NCI-H1105 treated with DMSO at 0.1 percent for 48 hours (cell line): ENCODE data around the gene DENND6B.
"Not testable (repeated sequence)": the region's sequence is repeated elsewhere in the genome, so short reads cannot be mapped to it uniquely, and the experiment has no call there.

Source experiments
- DNase-seq: peaks from one replicate; lab custom pipeline; 2025; lab: John Stamatoyannopoulos, UW

The DENND6B gene

DNA sequence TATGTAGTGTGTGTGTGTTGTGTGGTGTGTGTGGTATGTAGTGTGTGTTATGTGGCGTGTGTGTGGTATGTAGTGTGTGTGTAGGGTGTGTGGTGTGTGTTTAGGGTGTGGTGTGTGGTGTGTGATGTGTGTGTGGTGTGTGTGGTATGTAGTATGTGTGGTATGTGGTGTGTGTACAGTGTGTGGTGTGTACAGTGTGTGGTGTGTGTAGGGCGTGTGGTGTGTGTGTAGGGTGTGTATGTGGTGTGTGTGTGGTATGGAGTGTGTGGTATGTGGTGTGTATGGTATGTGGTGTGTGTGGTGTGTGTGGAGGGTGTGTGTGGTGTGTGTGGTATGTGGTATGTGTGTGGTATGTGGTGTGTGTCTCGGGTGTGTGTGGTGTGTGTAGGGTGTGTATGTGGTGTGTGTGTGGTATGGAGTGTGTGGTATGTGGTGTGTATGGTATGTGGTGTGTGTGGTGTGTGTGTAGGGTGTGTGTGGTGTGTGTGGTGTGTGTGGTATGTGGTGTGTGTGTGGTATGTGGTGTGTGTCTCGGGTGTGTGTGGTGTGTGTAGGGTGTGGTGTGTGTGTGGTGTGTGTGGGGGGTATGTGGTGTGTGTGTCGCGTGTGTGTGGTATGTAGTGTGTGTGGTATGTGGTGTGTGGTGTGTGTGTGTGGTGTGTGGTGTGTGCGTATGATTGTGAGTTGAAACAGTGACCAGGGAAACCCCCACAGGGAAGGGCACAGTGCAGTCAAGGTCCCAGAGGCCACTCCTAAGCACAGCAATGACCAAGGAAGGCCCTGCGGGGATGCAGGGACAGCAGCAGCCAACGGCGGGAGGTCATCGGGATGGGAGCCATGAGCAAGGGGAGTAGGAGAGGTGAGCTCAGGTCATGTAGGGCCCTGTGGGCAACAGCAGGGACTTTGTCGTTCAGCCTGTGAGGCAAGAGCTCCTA is 13.4 kb upstream of the DENND6B start:
- no peak for DNase-seq

DNA sequence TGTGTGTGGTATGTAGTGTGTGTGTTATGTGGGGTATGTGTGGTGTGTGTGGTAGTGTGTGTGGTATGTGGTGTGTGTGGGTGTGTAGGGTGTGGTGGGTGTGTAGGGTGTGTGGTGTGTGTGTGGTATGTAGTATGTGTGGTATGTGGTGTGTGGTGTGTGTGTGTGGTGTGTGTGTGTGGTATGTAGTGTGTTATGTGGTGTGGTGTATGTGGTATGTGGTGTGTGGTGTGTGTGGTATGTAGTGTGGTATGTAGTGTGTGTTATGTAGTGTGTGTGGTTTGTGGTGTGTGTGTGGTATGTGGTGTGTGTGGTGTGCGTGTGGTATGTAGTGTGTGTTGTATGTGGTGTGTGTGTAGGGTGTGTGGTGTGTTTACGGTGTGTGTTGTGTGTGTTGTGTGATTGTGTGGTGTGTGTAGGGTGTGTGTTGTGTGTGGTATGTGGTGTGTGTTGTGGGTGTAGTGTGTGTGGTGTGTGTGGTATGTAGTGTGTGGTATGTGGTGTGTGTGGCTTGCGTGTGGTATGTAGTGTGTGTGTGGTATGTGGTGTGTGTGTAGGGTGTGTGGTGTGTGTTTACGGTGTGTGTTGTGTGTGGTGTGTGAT is 12.1 kb upstream of the DENND6B start:
- DNase-seq = no peak

DNA sequence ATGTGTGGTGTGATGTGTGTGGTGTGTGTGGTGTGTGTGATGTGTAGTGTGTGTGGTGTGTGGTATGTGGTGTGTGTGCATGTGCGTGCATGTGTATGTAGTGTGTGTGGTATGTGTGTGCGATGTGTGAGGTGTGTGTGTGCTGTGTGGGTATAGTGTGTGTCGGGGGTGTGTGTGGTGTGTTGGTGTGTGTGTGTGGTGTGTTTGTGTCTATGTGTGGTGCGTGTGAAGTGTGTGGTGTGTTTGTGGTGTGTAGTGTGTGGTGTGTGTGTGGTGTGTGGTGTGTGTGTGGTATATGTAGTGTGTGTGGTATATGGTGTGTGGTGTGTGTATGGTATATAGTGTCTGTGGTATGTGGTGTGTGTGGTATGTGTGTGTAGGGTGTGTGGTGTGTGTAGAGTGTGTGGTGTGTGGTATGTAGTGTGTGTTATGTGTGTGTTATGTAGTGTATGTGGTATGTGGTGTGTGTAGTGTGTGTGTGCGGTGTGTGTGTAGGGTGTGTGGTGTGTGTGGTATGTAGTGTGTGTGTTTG is 11.3 kb upstream of the DENND6B start:
- DNase-seq = no peak

- DNase-seq = no peak
Observed at GRCh38 chr22:50337262-50338041, 10.6 kb upstream of the DENND6B start.

- DNase-seq = not testable (repeated sequence)
Observed at GRCh38 chr22:50334433-50334832, 7.6 kb upstream of the DENND6B start.

DNA sequence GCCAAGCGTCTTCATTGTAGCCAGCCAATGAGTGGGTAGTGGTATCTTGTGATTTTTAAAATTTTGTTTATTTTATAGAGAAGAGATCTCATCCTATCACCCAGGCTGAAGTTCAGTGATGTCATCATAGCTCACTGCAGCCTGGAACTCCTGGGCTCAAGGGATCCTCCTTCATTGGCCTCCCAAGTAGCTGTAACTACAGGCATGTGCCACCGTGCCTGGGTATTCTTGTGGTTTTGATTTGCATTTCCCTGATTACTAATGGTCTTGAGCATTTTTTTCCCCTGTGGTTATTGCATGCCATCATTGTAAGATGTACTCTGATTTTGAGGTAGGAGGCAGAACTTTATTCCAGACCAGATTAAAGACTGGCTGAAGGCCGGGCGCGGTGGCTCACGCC is 2.4 kb upstream of the DENND6B start:
- DNase-seq = no peak

DNA sequence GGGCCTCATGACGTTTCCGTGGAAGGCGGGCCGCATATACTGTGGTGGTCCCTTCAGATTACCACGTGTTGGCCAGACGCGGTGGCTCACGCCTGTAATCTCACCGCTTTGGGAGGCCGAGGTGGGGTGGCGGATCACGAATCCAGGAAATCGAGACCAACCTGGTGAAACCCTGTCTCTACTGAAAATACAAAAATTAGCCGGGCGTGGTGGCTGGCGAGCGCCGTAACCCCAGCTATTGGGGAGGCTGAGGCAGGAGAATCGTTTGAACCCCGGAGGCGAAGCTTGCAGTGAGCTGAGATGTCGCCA is 853 bp upstream of the DENND6B start:
- DNase-seq = no peak

DNA sequence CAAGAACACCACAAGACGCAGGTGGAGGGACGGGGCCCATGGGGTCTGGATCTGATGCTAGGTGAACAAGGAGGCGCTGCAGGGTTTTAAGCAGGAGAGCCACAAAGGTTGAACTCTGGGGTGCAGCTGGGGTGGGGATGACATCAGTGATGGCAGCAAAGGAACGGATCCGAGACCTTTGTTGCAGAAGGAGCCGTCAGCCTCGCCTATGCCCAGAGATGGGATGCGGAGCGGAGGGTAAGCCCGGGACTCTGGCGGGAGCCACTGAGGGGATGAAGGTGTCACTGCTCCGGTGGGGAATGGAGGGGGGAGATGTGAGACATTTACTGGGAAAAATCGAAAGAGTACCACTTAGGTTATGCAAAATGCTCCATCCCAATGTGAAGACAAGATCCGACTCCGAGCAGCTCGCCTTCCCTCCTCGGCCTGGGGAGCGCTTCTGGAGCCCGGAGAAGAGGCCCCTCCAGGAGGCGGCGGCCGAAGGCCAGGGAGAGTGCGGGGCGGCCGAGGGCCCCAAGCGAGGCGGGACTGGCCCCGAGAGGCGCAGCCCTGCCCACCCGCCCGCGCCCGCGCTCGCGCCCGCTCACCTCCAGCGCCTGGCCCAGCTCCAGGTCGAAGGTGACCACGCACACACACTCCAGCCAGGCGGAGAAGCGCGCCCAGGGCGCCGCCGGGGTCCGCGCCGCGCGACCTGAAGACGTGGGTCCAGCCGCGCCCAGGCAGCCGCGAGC is 422 bp downstream of the DENND6B start:
- DNase-seq = no peak

DNA sequence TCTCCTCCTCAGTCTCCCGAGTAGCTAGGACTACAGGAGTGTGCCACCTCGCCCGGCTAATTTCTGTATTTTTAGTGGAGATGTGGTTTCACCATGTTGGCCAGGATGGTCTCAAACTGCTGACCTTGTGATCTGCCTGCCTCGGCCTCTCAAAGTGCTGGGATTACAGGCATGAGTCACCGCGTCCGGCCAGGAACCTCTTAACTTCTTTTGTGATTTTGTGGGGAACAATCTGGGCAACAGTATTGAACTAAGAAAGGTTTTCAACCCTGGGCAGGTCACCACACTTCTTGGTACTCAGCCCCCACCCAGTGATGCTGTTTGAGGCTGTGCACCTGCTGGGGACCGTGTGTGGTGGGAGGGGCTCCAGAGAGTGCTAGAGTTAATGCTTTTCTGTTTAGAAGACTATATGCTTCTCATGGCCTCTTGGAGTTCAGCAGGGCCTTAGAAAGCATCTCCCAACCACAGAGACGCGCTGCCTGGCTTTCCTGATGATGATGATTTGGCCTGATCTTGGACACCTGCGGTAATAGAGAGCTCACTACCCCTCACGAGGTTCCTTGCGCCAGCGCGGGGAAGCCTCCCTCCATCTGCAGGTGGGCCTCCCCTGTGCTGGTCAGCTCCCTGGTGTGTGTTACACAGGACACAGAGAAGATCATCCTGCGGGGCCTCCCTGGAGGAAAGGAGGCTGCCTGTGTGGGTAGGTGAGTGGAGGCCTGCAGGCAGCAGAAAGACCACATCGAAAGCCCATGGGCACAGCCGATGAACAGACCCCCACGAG is 1.2 kb downstream of the DENND6B start:
- DNase-seq = no peak

GRCh38 chr22:50323900-50324299 is 2.9 kb downstream of the DENND6B start:
- DNase-seq = no peak

DNA sequence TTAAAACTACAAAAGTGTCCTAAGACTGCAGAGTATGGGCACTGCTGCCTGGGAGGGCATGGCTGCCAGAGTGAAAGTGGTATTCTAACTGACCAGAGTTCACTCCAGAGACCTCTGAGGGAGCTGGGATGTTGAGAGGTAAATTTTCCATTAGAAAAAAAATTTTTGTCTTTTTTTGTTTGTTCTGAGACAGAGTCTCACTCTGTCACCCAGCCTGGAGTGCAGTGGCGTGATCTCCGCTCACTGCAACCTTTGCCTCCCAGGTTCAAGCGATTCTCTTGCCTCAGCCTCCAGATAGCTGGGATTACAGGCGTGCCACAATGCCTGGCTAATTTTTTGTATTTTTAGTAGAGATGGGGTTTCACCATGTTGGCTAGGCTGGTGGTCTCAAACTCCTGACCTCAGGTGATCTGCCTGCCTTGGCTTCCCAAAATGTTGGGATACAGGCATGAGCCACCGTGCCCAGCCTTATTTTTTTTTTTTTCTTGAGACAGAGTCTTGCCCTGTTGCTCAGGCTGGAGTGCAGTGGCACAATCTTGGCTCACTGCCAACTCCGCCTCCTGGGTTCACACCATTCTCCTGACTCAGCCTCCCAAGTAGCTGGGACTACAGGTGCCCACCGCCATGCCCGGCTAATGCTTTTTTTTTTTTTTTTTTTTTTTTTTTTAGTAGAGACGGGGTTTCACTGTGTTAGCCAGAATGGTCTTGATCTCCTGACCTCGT is 4.3 kb downstream of the DENND6B start:
- not testable (repeated sequence) for DNase-seq

GRCh38 chr22:50320671-50321325 is 6.0 kb downstream of the DENND6B start:
- no peak for DNase-seq

DNA sequence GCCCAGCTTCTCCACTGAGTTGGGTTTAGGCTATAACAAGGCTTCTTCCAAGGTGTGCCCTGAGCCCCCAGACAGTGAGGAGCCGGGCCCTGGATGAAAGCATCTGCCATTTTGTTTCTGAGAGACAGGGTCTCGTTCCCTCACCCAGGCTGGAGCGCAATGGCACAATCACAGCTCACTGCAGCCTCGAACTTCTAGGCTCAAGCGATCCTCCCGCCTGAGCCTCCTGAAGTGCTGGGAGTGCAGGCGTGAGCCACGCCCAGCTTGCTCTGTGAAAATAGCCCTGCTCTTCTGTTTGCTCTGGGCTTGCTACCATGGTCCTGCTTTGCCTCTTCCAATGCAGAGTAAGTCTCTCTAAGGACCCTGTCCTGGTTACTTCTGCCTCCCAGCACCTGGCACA is 6.7 kb downstream of the DENND6B start:
- no peak for DNase-seq

- no peak for DNase-seq
Observed at GRCh38 chr22:50319503-50319951, 7.3 kb downstream of the DENND6B start.

DNA sequence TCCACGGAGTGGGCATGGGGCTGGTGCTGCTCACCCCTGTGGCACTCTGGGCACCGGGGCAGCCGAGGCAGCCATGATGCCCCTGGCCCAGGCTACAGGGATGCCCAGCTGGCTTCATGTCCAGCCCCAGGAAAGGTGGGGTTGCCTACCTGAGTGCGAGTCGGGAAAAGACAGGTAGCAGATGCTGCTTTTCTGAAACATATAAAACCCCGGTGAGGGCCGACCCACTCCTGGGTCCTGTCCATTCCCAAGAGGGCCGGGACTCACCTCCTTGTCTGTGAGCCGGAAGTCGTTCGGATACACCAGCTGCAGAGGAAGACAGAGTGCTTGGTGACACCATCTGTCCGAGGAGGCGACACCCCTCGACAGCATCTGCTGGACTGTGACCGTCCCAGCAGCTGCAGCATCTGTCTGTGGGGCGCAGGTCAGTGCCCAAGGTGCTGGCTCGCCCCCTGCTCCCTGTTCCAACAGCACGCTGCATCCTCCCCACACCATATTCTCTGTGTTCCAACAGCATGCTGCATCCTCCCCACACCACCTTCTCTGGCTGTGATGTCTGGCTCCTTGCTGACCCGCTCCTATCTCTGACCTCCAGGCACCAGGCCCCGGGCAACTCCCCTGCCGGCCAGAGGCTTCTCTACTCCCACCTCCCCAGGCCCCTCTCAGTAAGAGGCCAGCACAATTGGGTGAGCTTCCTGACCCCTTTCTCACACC is 8.0 kb downstream of the DENND6B start:
- no peak for DNase-seq

- DNase-seq = no peak
Observed at GRCh38 chr22:50318356-50318697, 8.5 kb downstream of the DENND6B start.

- no peak for DNase-seq
Observed at GRCh38 chr22:50317674-50318073, 9.1 kb downstream of the DENND6B start.

GRCh38 chr22:50317178-50317577 is 9.6 kb downstream of the DENND6B start:
- no peak for DNase-seq
